Adipocyte (in vitro differentiated cells): ENCODE results near the gene PRRT4.

ENCODE experiments used
- DNase-seq: peaks from one replicate; pipeline ENCODE4 v3.0.0-alpha.2; 2015; ENCODE audit warnings: low read depth
- H3K27me3 ChIP-seq: replicated peaks from 2 replicates; pipeline ENCODE4 v1.7.0; 2013; ENCODE audit warnings: mild to moderate bottlenecking, low read length, moderate library complexity; ENCODE audit not compliant: control insufficient read depth, insufficient read depth
- H3K36me3 ChIP-seq: 2 replicates; pipeline ENCODE4 v1.7.0; 2013; ENCODE audit warnings: low read length, mild to moderate bottlenecking, moderate library complexity; ENCODE audit not compliant: control insufficient read depth, insufficient read depth, severe bottlenecking
- H3K4me1 ChIP-seq: 2 replicates; pipeline ENCODE4 v1.7.0; 2013; ENCODE audit warnings: mild to moderate bottlenecking, low read length, moderate library complexity; ENCODE audit not compliant: control insufficient read depth, insufficient read depth
- H3K4me3 ChIP-seq: 2 replicates; pipeline ENCODE4 v1.7.0; 2013; ENCODE audit warnings: mild to moderate bottlenecking, low read length, moderate library complexity
- H3K9ac ChIP-seq: 2 replicates; pipeline ENCODE4 v1.7.0; 2013; ENCODE audit warnings: mild to moderate bottlenecking, low read length, moderate library complexity
- H3K9me3 ChIP-seq: 2 replicates; pipeline ENCODE4 v1.7.0; 2013; ENCODE audit warnings: mild to moderate bottlenecking, low read length, moderate library complexity; ENCODE audit not compliant: control insufficient read depth

Gene PRRT4

GRCh38 chr7:128307061-128307460, 54.4 kb downstream of the PRRT4 start:
- H3K4me1 ChIP-seq = peaks cover 36% of the 10 kb centered on the region
- DNase-seq = no peak
- H3K4me3 ChIP-seq = no peak overlapping the region
- H3K27me3 ChIP-seq = no peaks in the 10 kb centered on the region
- H3K9ac ChIP-seq = no peak overlapping the region
- H3K36me3 ChIP-seq = peaks cover 70% of the 10 kb centered on the region
- H3K9me3 ChIP-seq = no peaks in the 10 kb centered on the region

- Histone ChIP-seq H3K4me3 (no peak overlapping the region), H3K27me3 (no peaks in the 10 kb centered on the region), H3K9ac (no peak overlapping the region), H3K4me1 (peaks cover 37% of the 10 kb centered on the region), H3K9me3 (no peaks in the 10 kb centered on the region), H3K36me3 (peaks cover 47% of the 10 kb centered on the region)
- no peak for DNase-seq
These were observed 57.3 kb downstream of the PRRT4 start for GRCh38 chr7:128304212-128304611.

DNA sequence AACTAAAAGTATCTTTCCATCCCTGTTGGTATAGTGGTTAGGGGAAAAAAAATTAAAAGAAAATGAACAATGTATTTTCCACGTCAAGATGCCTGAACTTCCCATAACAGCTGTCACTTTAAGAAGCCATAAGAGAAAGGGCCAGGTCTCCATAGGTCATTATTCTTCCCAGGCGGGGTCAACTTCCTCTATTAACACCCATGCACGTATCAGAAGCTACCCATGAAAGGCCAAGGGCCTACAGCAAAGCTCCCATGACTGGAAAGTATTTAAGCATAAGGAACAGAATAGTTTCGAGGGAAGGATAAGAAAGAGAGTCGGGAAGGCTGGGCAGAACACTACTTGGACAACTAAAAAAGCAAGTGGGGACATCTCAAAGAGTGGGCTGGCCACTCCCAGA, 57.8 kb downstream of the PRRT4 start:
- Histone ChIP-seq H3K9me3 (no peaks in the 10 kb centered on the region), H3K27me3 (no peaks in the 10 kb centered on the region), H3K4me3 (no peak overlapping the region), H3K4me1 (peaks cover 42% of the 10 kb centered on the region), H3K36me3 (peaks cover 43% of the 10 kb centered on the region), H3K9ac (no peak overlapping the region)
- no peak for DNase-seq

DNA sequence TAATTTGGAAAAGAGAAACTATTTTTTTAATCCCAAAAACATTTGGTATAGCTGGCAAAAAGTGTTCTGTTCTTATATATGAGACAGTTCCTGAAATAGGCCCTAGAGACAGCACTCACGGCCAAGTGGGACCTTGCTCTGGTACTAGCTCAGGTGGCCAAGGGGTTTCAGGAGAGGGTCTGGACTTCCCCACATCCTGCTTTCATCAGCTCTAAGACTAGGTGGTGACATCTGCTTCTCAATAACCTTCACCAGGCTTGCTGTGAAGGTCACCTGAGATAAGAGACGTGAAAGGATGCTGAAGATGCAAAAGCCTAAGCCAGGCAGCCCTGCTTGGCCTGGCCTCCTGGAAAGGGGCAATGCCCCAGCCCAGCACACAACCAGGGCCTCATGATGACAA, 58.4 kb downstream of the PRRT4 start:
- no peaks in the 10 kb centered on the region for H3K9me3 ChIP-seq
- no peak for DNase-seq
- H3K9ac ChIP-seq = no peak overlapping the region
- peaks cover 38% of the 10 kb centered on the region for H3K36me3 ChIP-seq
- H3K27me3 ChIP-seq = no peaks in the 10 kb centered on the region
- peaks cover 45% of the 10 kb centered on the region for H3K4me1 ChIP-seq
- H3K4me3 ChIP-seq = no peak overlapping the region

GRCh38 chr7:128302139-128302538, 59.4 kb downstream of the PRRT4 start:
- Histone ChIP-seq H3K27me3 (no peaks in the 10 kb centered on the region), H3K9ac (no peak overlapping the region), H3K36me3 (peaks cover 28% of the 10 kb centered on the region), H3K4me3 (no peak overlapping the region), H3K9me3 (no peaks in the 10 kb centered on the region), H3K4me1 (peaks cover 45% of the 10 kb centered on the region)
- DNase-seq = no peak
